ENCODE measurements around the gene TECRL.

The TECRL gene, protein sequence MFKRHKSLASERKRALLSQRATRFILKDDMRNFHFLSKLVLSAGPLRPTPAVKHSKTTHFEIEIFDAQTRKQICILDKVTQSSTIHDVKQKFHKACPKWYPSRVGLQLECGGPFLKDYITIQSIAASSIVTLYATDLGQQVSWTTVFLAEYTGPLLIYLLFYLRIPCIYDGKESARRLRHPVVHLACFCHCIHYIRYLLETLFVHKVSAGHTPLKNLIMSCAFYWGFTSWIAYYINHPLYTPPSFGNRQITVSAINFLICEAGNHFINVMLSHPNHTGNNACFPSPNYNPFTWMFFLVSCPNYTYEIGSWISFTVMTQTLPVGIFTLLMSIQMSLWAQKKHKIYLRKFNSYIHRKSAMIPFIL
- total RNA-seq, result 0 to 3.5 (median 0) reads per million in 17 experiments

DNA sequence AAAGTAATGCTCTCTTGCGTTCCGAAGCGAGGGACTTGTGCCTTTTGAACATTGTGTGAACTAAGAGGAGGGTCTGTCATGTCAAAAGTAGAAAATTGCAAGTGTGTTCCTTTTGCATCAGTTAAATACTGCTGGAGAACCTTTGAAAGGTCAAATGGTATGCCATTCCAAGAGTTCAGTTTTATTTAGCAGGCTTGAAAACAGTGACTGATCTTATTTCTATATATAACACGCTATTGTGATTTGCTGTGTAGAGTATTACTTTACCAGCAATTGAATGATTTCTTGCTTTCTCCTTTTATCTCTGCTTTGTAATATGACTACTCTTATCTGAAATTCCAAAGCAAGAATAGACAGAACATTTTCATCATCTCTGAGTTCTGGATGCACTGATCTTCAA is at the start of gene TECRL:
TSS of gene TECRL (minus strand) at position 151 of the 400 bp plus-strand sequence. CDS start at position 52, 99 bp downstream.
- DNase-seq, result no peak

DNA sequence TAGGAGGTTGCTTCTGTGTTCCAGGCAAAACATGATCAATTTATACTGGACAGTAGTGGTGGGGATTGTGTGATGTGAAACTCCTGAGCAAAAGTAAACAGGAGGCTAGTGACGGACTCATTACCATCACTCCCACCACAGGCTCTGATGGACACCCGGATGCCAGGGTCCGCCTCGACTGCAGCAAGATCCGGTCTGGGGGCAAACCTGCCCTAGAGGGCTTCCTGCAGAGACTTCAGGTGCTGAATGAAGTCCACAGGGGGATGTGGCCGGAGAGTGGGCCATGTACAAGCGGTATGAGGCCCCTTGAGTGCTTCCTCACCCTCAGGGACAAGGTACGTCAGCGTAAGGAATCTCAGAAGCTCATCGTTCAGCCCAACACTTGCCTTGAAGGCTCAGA is 23.4 kb upstream of the TECRL start:
- no peak for DNase-seq

DNA sequence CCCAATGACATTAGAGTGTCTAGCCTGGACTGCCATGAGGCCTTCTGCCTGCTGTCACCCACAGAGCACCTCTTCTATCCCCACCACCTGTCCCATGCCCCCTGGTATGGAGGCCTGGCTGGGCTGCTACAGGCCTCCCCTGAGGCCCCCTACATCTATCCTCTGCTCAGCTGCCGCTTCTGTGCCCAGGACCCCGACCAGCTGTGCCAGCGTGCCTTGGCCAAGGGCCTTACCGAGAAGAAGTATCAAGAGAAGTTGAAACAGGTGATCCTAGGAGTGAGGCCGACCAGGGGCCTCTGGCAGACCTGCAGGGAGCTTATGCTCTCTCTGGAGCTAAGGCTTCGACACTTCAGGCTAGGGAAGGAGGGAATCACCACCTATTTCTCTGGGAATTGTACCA is 21.7 kb upstream of the TECRL start:
- DNase-seq, result no peak

DNA sequence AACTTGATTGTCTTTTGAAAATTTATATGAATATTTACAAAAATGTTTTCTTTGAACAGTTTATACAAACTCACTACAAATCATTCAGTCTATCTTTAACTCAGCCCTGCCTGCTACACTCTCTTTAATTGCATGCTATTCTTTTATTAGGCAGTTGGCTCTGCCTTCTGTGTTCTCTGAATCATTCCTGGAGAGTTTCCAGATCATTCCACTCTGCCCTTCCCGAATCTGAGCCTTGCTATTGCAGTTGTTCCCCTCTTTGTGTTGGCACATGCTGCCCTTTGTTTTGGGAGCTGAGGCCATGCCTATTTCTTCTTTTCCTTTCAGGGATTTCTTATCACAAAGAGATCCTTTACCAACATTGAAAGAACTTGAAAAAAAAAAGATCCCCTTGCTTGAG is 8.7 kb upstream of the TECRL start:
- DNase-seq, result no peak

DNA sequence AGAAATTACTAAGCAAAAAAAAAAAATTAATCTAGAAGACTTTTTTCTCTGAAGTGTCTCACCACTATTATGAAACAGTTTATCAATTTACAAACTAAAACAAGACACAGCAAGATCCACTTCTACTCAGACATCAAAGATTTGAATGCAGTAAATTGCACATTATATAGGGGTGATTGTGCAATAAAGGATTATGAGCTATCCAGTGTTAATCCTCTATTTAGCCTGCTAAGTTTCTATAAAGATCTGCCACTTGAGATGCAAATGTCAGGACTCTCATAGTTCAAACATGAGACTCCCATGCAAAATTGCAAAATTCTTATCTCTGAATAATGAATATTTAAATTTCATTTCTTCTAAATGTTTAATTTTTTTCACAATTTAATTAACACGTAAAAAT is 2.2 kb downstream of the TECRL start:
- DNase-seq, result no peak

DNA sequence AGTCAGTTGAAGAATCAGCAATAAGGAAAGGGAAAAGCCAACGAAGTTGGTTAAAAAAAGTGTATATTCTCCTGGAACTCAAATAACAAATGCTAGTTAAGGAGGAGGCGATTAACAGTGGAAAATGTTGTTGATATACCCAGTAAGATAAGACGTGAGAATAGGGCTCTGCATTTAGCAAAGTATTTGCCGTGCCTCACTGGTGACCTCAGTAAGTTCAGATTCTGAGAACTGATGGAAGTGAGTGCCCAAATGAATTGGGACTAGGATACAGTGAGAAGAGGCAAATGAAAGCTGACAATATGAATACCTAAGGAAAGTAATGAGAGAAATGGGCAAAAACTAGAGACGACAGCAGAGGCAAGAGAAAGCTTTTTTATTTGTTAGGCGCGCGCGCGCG is 3.5 kb downstream of the TECRL start:
- no peak for DNase-seq

DNA sequence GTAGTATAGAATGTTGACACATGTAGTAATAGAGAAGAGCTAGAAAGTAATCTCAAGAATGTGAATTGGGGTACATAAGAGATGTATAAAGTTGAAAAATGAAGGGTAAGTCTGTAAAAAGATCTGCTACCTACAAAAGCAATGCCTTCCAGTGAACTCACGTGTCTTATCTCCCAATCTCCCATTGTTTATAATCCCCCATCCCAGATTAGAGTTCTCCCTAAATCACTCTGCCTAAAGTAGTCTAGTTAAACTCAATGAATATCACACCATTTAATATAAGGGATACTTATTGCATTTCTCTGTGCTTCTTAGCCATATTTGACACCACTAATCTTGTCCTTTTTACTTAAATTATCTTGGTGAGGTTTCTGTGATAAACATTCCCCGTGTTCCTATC is 6.6 kb downstream of the TECRL start:
- no peak for DNase-seq

DNA sequence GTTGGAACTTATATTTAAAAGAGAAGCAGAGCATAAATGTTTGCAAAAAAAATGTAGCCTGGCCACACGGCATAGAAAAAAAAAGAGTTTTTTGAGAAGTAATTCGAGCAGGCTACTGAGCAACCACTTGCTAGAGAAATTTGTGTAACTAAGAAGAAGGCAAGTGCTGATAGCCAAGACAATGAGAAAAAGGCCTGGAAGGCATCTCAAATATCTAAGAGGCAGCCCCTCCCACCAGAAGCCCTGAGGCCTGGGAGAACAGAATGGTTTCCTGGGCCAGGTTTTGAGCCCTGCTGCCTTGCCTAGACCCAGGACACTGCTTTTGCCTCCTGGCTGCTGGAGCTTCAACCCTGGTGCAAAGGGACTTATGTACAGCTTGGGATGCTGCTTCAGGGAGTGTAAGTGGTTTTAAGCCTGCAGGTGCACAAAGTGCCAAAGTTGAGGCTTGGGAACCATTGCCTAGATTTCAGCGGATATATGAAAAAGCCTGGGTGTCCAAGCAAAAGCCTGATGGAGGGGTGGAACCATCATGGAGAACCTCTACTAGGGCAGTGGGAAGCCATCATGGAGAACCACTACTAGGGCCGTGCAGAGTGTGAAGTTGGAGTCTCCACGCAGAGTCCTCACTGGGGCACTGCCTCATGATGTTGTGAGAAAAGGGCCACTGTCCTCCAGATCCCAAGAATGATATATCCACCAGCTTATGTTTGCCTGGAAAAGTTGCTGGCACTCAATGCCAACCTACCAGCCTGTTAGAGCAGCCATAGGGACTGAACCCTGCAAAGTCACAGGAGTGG is 9.7 kb downstream of the TECRL start:
- DNase-seq, result no peak

DNA sequence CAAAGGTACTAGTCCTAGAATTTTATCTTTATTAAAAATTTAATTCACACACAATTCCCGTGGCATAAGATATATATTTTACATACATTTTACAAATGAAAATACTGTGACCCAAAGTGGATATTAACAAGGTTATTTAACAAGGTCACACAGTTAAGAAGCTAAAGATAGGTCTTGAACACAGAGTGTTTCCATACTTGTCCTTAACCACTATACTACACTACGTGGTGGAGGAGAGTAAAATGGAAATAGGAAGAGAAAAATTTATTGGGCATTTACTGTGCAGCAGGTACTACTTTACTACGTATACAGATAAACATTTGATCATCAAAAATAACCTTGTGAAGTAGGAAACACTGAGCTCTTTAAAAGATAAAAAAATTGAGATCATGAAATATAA is 14.8 kb downstream of the TECRL start:
- DNase-seq, result no peak

DNA sequence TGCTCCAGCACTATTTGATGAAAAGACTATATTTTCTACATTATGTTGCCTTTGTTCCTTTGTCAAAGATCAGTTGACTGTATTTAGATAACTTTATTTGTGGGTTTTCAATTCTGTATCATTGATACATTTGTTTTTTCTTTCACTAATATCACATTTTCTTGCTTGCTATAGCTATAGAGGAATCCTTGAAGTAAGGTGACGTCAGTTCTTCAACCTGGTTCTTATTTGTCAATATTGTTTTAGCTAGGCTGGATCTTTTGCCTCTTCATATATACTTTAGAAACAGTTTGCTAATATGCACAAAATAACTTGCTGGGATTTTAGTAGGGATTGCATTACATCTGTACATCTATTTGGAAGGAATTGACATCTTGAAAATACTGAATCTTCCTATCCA is 21.0 kb downstream of the TECRL start:
- DNase-seq, result no peak

DNA sequence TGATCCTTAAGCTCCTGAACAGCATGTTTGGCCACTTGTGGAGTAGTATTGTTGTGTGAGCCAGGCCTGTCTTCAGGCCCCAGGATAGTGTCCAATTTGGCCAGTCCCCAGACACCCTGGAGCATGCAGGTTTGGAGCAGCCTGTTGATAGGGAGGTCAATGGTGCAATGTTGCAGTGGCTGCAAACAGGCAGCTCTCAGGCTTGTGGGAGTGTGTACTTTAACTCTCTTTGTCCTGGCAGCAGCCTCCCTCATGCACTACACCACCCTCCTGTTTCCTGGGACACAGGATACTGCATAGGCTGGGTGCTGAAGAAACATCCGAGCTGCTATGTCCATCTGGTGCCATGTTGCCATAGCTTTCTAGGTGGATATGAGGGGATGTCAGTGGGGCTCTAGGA is 24.0 kb downstream of the TECRL start:
- no peak for DNase-seq

DNA sequence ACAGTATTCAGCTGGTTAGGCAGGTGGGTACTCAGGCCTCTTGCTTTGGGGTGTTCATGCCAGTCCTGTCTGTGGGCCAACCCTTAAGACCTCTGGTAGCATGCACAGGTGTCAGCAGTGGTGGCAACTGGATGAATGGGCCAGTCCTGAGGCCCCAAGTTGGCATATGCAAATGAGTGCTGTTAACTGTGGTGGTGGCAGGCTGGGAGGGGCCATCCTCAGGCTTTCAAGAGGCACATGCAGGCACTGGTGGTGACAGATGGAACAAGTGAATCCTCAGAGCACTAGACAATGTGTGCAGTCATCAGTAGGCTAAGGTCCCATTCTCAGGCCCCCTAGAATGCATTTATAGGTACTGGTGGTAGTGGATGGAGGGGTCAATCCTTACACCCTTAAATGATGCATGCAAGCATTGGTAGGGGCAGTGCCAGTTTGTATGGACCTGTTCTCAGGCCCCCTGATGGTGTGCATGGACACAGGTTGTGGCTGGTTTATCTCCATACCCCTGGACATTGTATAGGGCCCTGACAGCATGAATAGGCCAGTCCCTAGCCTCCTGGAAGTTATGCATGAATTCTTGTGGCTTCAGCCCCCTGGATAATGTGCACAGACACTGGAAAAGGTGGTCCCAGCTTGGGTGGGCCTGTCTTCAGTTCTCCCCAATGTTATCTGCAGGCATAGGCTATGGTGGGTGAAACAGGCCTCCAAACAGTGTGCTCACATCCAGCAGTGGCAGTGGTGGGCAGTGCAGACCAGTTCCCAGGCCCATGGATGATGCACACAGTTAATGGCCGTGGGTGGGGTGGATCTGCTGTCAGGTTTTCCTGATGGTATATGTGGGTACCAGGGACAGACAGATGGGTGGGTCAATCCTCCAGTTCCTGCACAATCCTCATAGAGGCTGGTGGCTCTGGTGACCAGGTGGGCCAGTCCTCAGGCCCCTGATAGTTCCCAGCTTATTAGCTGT is 24.7 kb downstream of the TECRL start:
- no peak for DNase-seq

DNA sequence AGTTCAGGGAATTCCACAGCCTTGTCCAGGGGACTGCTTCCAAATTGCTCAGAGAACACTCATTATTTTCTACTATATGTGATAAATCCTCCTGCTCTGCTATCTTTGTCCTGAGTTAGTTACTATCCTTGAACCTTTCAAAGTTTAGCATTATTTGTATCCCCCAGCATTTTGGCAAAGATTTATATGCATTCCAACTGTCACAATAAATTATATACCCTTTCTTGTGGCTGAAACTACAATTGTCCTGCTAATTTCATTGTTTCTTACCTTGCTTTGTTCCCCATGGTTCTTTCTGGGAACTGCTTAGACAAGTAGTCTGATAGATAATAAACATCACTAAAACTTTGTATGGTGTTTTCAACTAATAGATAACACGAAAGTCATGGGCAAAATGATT is 40.5 kb downstream of the TECRL start:
- no peak for DNase-seq

DNA sequence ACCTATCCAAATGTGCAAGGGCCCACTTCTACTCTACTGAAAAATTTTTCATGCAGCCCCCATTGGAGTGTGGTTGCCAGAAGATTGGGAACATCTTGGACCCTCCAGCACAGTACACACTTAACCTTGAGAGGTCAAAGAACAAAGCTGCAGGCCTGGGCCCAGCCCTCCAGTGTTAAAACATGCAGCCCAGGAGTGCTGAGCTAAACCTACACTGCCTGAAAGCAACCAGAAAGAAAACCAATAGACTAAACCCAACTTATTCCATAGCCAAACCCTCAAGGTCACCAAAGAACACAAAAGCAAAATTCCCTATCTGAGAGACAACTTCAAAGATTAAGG is 47.9 kb downstream of the TECRL start:
- no peak for DNase-seq

DNA sequence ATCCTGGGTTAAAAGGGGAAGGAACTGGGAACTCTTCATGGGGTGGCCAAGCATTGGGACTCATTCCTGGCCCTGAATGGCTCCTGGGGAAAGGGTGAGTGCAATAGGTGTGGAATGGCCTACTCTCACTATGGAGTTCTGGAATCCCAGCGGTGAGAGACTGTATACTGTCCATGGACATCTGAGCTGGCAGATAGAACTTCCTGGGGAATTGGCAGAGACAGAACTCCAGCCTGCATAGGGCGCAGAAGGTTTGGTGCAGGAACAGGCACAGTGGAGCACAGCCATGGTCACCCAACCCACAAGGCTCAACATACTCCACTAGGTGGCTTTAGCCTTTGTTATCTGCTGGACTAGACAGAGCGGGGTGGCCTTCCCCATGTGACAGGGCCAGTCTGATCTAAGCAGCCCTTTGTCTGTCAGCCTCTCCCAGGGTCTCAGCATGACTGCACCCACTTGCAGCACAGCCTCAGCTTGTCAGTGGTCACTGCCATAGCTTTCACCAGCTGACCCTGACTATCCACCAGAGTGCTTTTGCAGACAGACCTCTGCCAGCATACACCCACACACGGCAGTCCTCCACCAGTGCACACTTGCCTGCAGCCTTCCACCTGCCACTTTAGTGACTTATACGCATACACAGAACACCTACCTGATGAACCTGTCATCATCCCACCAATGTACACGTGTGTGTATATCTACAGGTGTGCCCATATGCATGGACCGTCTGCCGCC is 48.4 kb downstream of the TECRL start:
- DNase-seq, result no peak

DNA sequence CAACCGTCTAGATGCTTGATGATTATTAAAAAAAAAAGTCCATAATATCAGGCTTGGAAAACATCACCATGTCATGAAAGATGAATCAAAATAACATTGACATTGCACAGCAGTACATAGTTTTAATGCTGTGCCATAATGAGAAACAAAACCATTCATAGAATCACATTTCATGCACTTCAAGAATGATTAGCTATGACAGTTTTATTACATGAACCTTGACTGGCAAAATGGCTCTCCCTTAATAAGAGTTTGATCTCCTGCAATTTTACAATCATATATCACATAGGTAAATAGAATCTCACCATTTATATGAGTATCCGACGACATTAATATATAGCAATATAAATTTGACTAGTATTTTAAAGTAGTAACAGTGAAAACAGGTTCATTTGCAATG is 49.8 kb downstream of the TECRL start:
- no peak for DNase-seq

DNA sequence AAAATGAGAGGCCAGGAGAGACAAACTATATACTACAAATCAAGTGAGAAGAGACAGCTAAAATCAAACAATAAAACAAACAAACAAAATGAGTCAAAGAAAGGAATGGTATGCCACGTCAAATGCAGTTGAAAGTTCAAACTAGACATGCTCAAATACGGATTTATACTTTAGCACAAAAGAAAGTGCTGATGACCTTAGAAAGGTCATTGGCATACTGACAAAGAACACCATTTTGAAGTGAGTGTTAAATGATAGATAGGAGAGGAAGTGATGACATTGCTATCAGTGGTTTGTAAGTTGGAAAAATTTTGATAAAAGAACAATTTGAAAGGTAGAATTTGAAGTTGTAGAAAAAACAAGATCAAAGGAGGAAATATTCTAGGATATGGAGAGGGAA is 55.3 kb downstream of the TECRL start:
- DNase-seq, result no peak

DNA sequence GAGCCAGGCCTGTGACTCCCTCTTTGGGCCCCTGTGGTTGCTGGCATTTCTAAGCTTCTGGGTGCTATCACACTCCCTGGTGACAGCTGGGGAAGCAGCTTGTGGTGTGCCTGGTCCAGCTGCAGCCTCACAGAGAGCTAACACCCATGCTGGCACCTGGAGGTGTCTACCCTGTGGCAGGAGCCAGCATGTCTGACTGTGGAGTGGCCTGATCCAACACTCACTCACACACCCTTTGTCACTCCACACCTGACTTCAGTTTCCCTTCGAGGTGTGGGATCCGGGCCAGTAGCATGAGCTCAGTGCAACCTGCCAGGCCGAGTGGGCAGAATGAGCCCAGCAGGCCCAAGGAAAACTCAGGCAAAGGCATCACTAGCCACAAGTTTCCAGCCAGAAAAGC is 67.5 kb downstream of the TECRL start:
- no peak for DNase-seq

DNA sequence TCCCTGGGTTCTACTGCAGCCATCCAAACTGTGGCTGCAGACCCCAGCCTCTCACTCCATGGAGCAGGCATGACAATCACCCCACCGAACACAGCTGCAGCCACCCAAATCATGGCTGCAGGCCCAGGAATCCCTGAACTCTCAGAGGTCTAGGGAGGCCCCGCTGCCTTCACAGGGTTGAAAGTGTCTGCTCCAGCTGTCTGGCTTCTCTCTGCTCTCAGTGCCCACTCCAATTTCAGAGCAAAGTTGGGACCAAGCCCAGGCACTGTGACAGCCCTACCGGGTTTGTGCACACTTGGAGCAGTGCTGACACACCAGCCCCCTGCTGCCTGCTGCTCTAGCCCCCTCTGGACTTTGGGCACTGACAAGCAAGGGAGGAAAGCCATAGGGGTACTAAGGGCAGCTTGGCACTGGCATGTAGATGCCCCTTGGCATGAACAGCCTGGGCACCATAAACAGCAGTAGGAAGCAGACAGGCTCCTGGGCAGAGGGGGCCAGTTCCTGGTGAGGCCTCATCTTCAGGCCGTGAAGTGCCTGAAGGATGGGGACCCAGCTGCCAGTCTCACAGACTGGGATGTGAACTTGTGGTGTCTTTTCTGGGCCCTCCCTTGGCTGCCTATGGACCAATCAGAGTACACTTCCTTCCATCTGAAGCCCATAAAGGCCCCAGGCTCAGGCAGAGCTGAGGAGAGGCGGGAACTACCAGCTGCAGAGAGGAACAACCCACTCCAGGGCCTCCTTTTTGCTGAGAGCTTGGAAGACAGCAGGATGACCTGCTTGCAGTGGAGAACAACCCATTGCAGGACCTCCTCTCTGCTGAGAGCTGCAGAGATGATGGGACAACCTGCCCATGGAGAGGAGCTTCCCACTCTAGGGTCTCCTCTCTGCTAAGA is 68.8 kb downstream of the TECRL start:
- no peak for DNase-seq

DNA sequence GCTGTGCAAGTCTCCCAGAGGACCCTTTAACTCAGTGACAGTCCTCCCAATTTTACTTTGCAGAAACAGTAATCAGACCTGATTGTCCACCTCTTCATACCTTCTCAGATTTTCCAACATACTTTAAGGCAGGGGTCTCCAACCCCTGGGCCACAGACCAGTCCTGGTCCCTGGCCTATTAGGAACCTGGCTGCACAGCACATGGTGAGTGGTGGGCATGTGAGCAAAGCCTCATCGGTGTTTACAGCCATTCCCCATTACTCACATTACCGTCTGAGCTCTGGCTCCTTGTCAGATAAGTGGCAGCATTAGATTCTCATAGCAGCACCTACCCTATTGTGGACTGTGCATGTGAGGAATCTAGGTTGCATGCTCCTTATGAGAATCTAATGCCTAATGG is 74.3 kb downstream of the TECRL start:
- DNase-seq, result no peak

DNA sequence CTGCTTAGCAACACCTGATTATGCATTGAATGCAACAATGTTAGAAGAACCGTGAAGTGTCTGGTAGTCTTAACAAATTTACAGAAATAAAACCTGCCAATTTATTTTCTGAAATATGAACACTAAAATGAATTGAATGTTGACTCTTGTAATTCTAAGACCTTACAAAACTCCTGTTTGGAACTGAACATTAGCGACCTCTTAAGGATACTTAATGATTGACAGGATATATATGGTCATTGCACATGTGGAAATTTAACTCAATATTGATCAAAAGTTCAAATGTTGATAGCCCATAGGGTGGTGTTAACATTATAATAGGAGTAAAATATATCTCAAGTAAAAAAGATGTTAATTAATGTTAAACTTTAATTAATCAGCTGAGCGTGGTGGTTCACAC is 79.1 kb downstream of the TECRL start:
- no peak for DNase-seq
